Osteocyte (in vitro differentiated cells): ENCODE measurements around the gene MEIOB. TPM values are rescaled to one million over a fixed set of nuclear protein-coding genes. Genes with fewer than 3 reads are reported as not detected.
"Not testable (repeated sequence)": the region's sequence is repeated elsewhere in the genome, so short reads cannot be mapped to it uniquely, and the experiment has no call there.

Experiments used
- DNase-seq: peaks from one replicate; pipeline ENCODE4 v3.0.0; 2021; ENCODE audit warnings: mixed read lengths; ENCODE audit not compliant: unreplicated experiment; ENCODE audit errors: extremely low spot score
- H3K27ac Mint-ChIP-seq: one replicate; pipeline ENCODE4 v1.8.0; 2021; ENCODE audit warnings: mild to moderate bottlenecking, mixed read lengths; ENCODE audit not compliant: unreplicated experiment
- H3K27me3 Mint-ChIP-seq: one replicate; pipeline ENCODE4 v1.8.0; 2021; ENCODE audit warnings: mixed read lengths; ENCODE audit not compliant: unreplicated experiment
- H3K36me3 Mint-ChIP-seq: one replicate; pipeline ENCODE4 v1.8.0; 2021; ENCODE audit warnings: mixed read lengths; ENCODE audit not compliant: unreplicated experiment
- H3K4me1 Mint-ChIP-seq: one replicate; pipeline ENCODE4 v1.8.0; 2021; ENCODE audit warnings: mixed read lengths; ENCODE audit not compliant: unreplicated experiment
- H3K4me3 Mint-ChIP-seq: one replicate; pipeline ENCODE4 v1.8.0; 2021; ENCODE audit warnings: mild to moderate bottlenecking, moderate library complexity, mixed read lengths; ENCODE audit not compliant: unreplicated experiment
- H3K9me3 Mint-ChIP-seq: one replicate; pipeline ENCODE4 v1.8.0; 2021; ENCODE audit warnings: mixed read lengths; ENCODE audit not compliant: unreplicated experiment
- total RNA-seq: library from RNA; stranded (reverse); gene quantifications from 2 replicates; pipeline ENCODE4 v1.2.1, GENCODE V29; 2021
- TF ChIP-seq, protein P1 (sequence below): fragments of 200-600 bp; sonication (generic); IDR thresholded peaks from 2 replicates; pipeline ENCODE4 v1.5.0; 2021; ENCODE audit warnings: antibody characterized with exemption, mild to moderate bottlenecking, moderate library complexity

Gene MEIOB
- total RNA-seq, 1 donor from 2014 or later = 1.2 TPM

DNA sequence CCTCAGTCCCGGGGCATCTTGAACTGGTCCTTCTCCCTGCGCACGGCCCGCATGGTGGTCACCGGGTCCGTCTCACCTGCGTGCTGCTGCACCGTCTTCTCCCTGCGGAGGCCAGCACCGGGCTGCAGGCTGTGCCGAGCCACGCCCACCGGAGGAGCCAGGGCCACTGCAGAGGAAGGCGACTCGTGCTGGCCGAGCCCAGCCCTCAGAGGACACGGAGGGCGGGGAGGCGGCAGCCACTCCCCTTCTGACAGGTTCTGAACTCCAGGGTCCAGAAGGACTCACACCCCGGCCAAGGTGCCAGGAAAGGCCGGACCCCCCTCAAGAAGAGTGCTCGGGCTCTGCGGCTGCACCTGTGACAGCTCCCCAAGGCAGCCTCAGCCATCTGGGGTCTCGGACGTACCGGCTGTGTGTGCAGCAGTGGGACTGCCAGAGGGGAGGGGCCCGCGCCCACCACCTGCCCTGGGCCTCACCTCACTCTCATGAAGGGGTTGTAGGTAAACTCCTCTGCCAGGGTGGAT is 62.6 kb downstream of the MEIOB start:
- H3K27ac Mint-ChIP-seq = no peak overlapping the region
- H3K27me3 Mint-ChIP-seq = no peaks in the 10 kb centered on the region
- H3K4me1 Mint-ChIP-seq = peaks cover 10% of the 10 kb centered on the region
- H3K36me3 Mint-ChIP-seq = peaks cover 17% of the 10 kb centered on the region
- TF ChIP-seq, protein P1, sequence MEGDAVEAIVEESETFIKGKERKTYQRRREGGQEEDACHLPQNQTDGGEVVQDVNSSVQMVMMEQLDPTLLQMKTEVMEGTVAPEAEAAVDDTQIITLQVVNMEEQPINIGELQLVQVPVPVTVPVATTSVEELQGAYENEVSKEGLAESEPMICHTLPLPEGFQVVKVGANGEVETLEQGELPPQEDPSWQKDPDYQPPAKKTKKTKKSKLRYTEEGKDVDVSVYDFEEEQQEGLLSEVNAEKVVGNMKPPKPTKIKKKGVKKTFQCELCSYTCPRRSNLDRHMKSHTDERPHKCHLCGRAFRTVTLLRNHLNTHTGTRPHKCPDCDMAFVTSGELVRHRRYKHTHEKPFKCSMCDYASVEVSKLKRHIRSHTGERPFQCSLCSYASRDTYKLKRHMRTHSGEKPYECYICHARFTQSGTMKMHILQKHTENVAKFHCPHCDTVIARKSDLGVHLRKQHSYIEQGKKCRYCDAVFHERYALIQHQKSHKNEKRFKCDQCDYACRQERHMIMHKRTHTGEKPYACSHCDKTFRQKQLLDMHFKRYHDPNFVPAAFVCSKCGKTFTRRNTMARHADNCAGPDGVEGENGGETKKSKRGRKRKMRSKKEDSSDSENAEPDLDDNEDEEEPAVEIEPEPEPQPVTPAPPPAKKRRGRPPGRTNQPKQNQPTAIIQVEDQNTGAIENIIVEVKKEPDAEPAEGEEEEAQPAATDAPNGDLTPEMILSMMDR = no peak
- no peak for DNase-seq
- H3K9me3 Mint-ChIP-seq = no peaks in the 10 kb centered on the region
- no peak overlapping the region for H3K4me3 Mint-ChIP-seq

DNA sequence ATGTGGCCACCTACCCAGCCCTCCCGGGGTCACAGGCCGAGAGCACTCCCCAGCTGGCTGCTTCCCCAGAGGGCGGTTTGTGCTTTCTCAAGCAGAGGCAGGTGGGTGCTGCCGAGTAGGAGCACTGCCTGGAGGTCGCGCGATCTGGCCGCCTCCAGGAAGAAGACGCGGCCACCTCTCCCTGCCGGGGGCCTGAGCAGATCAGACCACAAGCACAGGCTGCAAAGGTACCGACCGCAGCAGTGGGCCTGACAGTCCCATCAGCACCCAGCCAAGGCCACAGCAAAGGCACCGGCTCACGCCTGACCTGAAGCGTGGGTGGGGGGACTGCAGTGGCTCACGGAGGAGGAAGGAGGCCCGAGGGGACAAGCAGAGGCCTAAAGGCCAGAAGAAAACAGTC is 63.3 kb downstream of the MEIOB start:
- Mint-ChIP-seq H3K9me3 (no peaks in the 10 kb centered on the region), H3K27me3 (no peaks in the 10 kb centered on the region), H3K4me1 (peaks cover 10% of the 10 kb centered on the region), H3K36me3 (peaks cover 14% of the 10 kb centered on the region), H3K27ac (no peak overlapping the region), H3K4me3 (no peak overlapping the region)
- no peak for DNase-seq
- TF ChIP-seq, protein P1 = no peak

DNA sequence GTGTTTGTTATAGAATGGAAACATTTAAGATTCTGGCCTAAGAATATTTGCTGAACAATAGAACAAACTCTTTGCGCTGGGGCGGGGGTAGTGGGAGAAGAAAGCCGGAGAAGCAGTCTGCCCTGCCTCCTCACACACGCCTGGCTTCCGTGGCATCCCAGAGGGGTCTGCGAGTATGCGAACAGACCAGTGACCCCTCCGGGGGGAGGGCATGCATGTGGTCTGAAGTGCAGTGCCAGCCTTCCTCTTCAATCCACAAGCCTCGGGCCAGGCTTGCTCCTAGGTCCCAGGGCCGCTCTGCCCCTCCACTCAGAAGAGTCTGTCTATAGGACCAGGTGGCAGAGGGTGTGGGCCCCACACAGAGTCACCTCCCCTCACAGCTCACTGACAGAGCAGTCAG is 64.3 kb downstream of the MEIOB start:
- H3K4me1 Mint-ChIP-seq = peaks cover 4% of the 10 kb centered on the region
- no peak overlapping the region for H3K4me3 Mint-ChIP-seq
- TF ChIP-seq, protein P1 = no peak
- DNase-seq = no peak
- H3K27me3 Mint-ChIP-seq = no peaks in the 10 kb centered on the region
- peaks cover 11% of the 10 kb centered on the region for H3K36me3 Mint-ChIP-seq
- H3K27ac Mint-ChIP-seq = no peak overlapping the region
- no peaks in the 10 kb centered on the region for H3K9me3 Mint-ChIP-seq

DNA sequence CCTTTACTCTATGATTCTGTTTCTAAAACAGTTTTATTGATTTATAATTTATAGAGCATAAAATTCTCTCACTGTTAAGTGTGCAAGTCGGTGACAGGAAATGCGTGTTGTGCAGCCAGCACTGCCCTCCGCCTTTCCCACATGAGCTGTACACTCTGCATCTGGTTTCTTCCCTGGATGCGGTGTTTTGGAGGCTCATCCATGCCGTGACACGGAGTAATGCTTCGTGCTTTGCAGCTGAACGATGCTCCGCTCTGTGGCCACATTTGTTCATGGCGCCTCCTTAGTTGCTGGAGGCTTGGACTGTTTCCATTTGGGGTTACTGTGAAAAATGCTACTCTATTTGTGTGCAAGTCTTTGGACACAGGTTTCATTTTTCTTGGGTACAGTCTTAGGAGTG is 71.3 kb downstream of the MEIOB start:
- H3K36me3 Mint-ChIP-seq = peaks cover 4% of the 10 kb centered on the region
- H3K27me3 Mint-ChIP-seq = no peaks in the 10 kb centered on the region
- no peaks in the 10 kb centered on the region for H3K4me1 Mint-ChIP-seq
- no peak overlapping the region for H3K4me3 Mint-ChIP-seq
- TF ChIP-seq, protein P1 = no peak
- peaks cover 4% of the 10 kb centered on the region for H3K9me3 Mint-ChIP-seq
- DNase-seq = no peak
- H3K27ac Mint-ChIP-seq = no peak overlapping the region

DNA sequence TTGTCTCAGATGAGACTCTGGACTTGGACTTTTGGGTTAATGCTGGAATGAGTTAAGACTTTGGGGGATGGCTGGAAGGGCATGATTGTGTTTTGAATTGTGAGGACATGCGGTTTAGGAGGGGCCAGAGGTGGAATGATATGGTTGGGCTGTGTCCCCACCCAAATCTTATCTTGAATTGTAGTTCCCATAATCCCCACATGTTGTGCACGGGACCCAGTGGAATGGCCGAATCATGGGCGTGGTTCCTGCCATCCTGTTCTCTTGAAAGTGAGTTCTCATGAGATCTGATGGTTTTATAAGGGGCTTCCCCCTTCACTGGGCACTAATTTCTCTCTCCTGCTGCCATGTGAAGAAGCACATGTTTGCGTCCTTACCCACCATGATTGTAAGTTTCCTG is 72.7 kb downstream of the MEIOB start:
- not testable (repeated sequence) for H3K27ac Mint-ChIP-seq, DNase-seq, H3K36me3 Mint-ChIP-seq, H3K4me1 Mint-ChIP-seq, H3K27me3 Mint-ChIP-seq, H3K9me3 Mint-ChIP-seq, H3K4me3 Mint-ChIP-seq
